ENCODE measurements around the gene ARMC9.

DNA sequence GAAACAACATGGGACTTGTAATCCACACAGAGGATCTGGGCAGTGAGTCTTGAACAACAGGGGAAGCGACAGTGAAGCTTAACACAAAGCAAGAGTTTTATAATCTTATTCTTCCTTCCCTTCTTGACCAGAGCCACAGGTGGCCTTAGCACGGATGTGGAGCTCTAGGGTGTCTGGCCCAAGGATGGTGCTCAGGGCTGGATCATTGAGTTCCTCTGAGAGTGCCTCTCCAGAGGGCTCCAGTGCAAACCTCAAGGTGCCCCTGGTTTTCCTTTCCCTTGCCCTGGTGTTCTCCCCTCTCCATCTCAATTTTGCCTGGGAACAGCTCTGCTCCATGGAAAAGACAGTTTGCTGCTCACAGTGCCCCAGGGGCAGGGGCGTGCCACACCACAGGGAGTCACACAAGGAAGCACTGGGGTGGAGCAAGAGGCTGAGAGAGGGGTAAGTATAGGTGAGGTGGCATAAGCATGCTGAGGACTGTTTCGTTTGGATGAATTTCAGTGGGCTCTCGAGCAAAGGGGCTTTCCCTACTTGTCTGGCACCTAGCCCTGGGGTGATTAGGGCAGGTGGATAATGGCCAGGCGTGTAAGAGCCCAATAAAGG is 108.5 kb downstream of the ARMC9 start:
- TF ChIP-seq CTCF (IDR thresholded peaks at IDR 0.05; ENCODE audit: extremely low read depth in 1 of 2, insufficient read depth in 1 of 2, low read depth in 1 of 2, low read length in 2 of 2), result no peak
- TF ChIP-seq POLR2A (IDR thresholded peaks at IDR 0.05; ENCODE audit: low read depth, low read length), result no peak
- TF ChIP-seq POLR2AphosphoS5 (IDR thresholded peaks at IDR 0.05; ENCODE audit: insufficient read depth, low read depth, low read length), result no peak
- TF ChIP-seq, protein P1, sequence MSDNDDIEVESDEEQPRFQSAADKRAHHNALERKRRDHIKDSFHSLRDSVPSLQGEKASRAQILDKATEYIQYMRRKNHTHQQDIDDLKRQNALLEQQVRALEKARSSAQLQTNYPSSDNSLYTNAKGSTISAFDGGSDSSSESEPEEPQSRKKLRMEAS (IDR thresholded peaks at IDR 0.05; ENCODE audit: insufficient read depth, insufficient read length), result no peak
- TF ChIP-seq MYC (IDR thresholded peaks at IDR 0.05; ENCODE audit: low read depth, low read length), result no peak

Data from endothelial cell of umbilical vein (primary cell).